ENCODE data around the gene ECM2. TPM values are rescaled to one million over a fixed set of nuclear protein-coding genes. Genes with fewer than 3 reads are reported as not detected.

The ECM2 gene
- total RNA-seq, 1 donor: 62.2 TPM

DNA sequence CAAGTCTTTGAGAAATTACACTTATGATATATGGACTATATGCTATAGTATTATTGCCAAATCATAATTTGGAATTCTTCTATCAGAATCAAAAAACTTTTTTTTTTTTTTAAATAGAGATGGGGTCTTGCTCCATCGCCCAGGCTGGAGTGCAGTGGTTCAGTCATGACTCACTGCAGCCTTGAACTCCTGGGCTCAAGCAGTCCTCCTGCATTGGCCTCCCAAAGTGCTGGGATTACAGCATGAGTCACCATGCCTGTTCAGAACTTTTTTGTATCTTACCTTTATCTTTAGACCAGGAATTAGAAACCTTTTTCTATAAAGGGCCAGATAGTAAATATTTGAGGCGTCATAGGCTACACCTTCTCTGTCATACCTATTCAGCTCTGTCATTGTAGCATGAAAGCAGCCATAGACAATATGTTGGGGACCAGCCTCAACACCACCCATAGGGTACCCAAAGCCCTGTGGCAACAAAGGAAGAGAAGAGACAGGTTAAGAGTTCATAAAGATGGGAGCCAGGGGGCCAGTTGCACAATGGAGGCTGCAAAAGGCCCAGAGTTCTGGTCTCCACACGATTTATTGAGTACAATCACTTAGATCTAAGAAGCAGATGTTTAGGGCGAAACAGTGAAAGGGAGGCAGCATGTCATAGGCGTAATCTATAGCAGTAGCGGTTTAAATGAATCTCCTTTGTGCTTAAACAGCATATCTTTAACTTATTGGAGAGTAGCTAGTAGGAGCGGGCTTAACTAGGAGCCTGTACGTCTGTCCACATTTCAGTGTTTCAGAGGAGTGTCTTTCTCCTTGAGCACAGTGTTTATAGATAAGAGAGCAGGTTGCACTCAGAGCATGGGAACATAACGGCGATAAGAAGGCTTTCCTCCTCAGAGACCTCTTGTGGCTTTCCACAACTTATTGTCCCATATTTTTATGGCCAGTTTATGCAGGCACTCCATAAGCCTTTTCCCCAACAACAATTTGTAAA, 12.5 kb downstream of the ECM2 start:
- H3K4me1 ChIP-seq (ENCODE audit: insufficient read depth, low read length): peaks cover 1% of the 10 kb centered on the region
- no peaks in the 10 kb centered on the region for H3K36me3 ChIP-seq (ENCODE audit: insufficient read depth, low read length)
- H3K4me3 ChIP-seq (ENCODE audit: insufficient read depth, low read length): no peak overlapping the region
- H3K4me2 ChIP-seq (ENCODE audit: insufficient read depth, low read length): no peak overlapping the region
- DNase-seq (ENCODE audit: insufficient read length, low spot score, missing footprints): no peak
- no peaks in the 10 kb centered on the region for H3K27me3 ChIP-seq (ENCODE audit: insufficient read depth, low read length)
- no peaks in the 10 kb centered on the region for H3K9me3 ChIP-seq (ENCODE audit: low read depth, low read length)
- TF ChIP-seq, protein P1, sequence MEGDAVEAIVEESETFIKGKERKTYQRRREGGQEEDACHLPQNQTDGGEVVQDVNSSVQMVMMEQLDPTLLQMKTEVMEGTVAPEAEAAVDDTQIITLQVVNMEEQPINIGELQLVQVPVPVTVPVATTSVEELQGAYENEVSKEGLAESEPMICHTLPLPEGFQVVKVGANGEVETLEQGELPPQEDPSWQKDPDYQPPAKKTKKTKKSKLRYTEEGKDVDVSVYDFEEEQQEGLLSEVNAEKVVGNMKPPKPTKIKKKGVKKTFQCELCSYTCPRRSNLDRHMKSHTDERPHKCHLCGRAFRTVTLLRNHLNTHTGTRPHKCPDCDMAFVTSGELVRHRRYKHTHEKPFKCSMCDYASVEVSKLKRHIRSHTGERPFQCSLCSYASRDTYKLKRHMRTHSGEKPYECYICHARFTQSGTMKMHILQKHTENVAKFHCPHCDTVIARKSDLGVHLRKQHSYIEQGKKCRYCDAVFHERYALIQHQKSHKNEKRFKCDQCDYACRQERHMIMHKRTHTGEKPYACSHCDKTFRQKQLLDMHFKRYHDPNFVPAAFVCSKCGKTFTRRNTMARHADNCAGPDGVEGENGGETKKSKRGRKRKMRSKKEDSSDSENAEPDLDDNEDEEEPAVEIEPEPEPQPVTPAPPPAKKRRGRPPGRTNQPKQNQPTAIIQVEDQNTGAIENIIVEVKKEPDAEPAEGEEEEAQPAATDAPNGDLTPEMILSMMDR (IDR thresholded peaks at IDR 0.05; ENCODE audit: extremely low read depth, low read depth, low read length): no peak
- no peaks in the 10 kb centered on the region for H3K79me2 ChIP-seq (ENCODE audit: insufficient read depth, low read length)
- H4K20me1 ChIP-seq (ENCODE audit: insufficient read depth, low read length): no peaks in the 10 kb centered on the region
- no peak overlapping the region for H2AFZ ChIP-seq (ENCODE audit: low read length)
- no peak overlapping the region for H3K27ac ChIP-seq (ENCODE audit: low read depth, low read length)

GRCh38 chr9:92520837-92521236, 15.0 kb downstream of the ECM2 start:
- Histone ChIP-seq H3K36me3 (ENCODE audit: insufficient read depth, low read length) (no peaks in the 10 kb centered on the region), H3K79me2 (ENCODE audit: insufficient read depth, low read length) (no peaks in the 10 kb centered on the region), H2AFZ (ENCODE audit: low read length) (no peak overlapping the region), H3K4me3 (ENCODE audit: insufficient read depth, low read length) (no peak overlapping the region), H3K4me2 (ENCODE audit: insufficient read depth, low read length) (no peak overlapping the region), H3K9me3 (ENCODE audit: low read depth, low read length) (no peaks in the 10 kb centered on the region), H3K27ac (ENCODE audit: low read depth, low read length) (no peak overlapping the region), H3K27me3 (ENCODE audit: insufficient read depth, low read length) (no peaks in the 10 kb centered on the region), H3K4me1 (ENCODE audit: insufficient read depth, low read length) (peaks cover 14% of the 10 kb centered on the region), H4K20me1 (ENCODE audit: insufficient read depth, low read length) (no peaks in the 10 kb centered on the region)
- DNase-seq (ENCODE audit: insufficient read length, low spot score, missing footprints): no peak
- TF ChIP-seq, protein P1 (IDR thresholded peaks at IDR 0.05; ENCODE audit: extremely low read depth, low read depth, low read length): no peak

- no peaks in the 10 kb centered on the region for H3K9me3 ChIP-seq (ENCODE audit: low read depth, low read length)
Observed at GRCh38 chr9:92518199-92518598, 17.6 kb downstream of the ECM2 start.

GRCh38 chr9:92517046-92517445, 18.7 kb downstream of the ECM2 start:
- no peaks in the 10 kb centered on the region for H3K79me2 ChIP-seq (ENCODE audit: insufficient read depth, low read length)
- no peak overlapping the region for H3K27ac ChIP-seq (ENCODE audit: low read depth, low read length)
- no peak for DNase-seq (ENCODE audit: insufficient read length, low spot score, missing footprints)
- H3K4me2 ChIP-seq (ENCODE audit: insufficient read depth, low read length): no peak overlapping the region
- H3K4me3 ChIP-seq (ENCODE audit: insufficient read depth, low read length): no peak overlapping the region
- peaks cover 20% of the 10 kb centered on the region for H3K4me1 ChIP-seq (ENCODE audit: insufficient read depth, low read length)
- no peaks in the 10 kb centered on the region for H4K20me1 ChIP-seq (ENCODE audit: insufficient read depth, low read length)
- TF ChIP-seq, protein P1 (IDR thresholded peaks at IDR 0.05; ENCODE audit: extremely low read depth, low read depth, low read length): no peak
- H3K27me3 ChIP-seq (ENCODE audit: insufficient read depth, low read length): no peaks in the 10 kb centered on the region
- no peaks in the 10 kb centered on the region for H3K9me3 ChIP-seq (ENCODE audit: low read depth, low read length)
- no peaks in the 10 kb centered on the region for H3K36me3 ChIP-seq (ENCODE audit: insufficient read depth, low read length)
- H2AFZ ChIP-seq (ENCODE audit: low read length): no peak overlapping the region

More at GRCh38 chr9:92518199-92518598, 17.6 kb downstream of the ECM2 start:
- Histone ChIP-seq H3K79me2 (ENCODE audit: insufficient read depth, low read length) (no peaks in the 10 kb centered on the region), H3K4me1 (ENCODE audit: insufficient read depth, low read length) (peaks cover 14% of the 10 kb centered on the region), H2AFZ (ENCODE audit: low read length) (peak overlapping the region; percentile 51), H3K36me3 (ENCODE audit: insufficient read depth, low read length) (no peaks in the 10 kb centered on the region), H3K27ac (ENCODE audit: low read depth, low read length) (no peak overlapping the region), H3K27me3 (ENCODE audit: insufficient read depth, low read length) (no peaks in the 10 kb centered on the region), H3K4me2 (ENCODE audit: insufficient read depth, low read length) (no peak overlapping the region), H4K20me1 (ENCODE audit: insufficient read depth, low read length) (no peaks in the 10 kb centered on the region), H3K4me3 (ENCODE audit: insufficient read depth, low read length) (no peak overlapping the region)
- DNase-seq (ENCODE audit: insufficient read length, low spot score, missing footprints): peak; percentile 22
- TF ChIP-seq, protein P1 (IDR thresholded peaks at IDR 0.05; ENCODE audit: extremely low read depth, low read depth, low read length): no peak
